H9 (cell line): ENCODE results near the gene POC1B. TPM values are rescaled to one million over a fixed set of nuclear protein-coding genes. Genes with fewer than 3 reads are reported as not detected.

Experiments used
- DNase-seq: peaks from one replicate; pipeline ENCODE4 v3.0.0-alpha.2; 2017
- H2AFZ ChIP-seq: one replicate; pipeline ENCODE4 v1.6.1; 2013; ENCODE audit warnings: mild to moderate bottlenecking, low read length, control low read depth, moderate library complexity
- H2AK5ac ChIP-seq: 2 replicates; pipeline ENCODE4 v1.6.1; 2013; ENCODE audit warnings: low read length, control low read depth, mixed read lengths; ENCODE audit not compliant: insufficient read length
- H2BK120ac ChIP-seq: one replicate; pipeline ENCODE4 v1.6.1; 2013; ENCODE audit warnings: low read depth, mild to moderate bottlenecking, low read length, control low read depth, inconsistent platforms; ENCODE audit not compliant: poor library complexity, severe bottlenecking
- H2BK12ac ChIP-seq: 2 replicates; pipeline ENCODE4 v1.6.1; 2013; ENCODE audit warnings: low read length, control low read depth, mixed read lengths, low read depth; ENCODE audit not compliant: insufficient read length
- H2BK15ac ChIP-seq: 2 replicates; pipeline ENCODE4 v1.6.1; 2013; ENCODE audit warnings: low read depth, low read length, control low read depth
- H2BK20ac ChIP-seq: one replicate; pipeline ENCODE4 v1.6.1; 2013; ENCODE audit warnings: low read depth, mild to moderate bottlenecking, low read length, control low read depth, inconsistent platforms; ENCODE audit not compliant: poor library complexity, severe bottlenecking
- H2BK5ac ChIP-seq: 2 replicates; pipeline ENCODE4 v1.6.1; 2013; ENCODE audit warnings: low read length, control low read depth, mixed read lengths; ENCODE audit not compliant: insufficient read length
- H3K14ac ChIP-seq: 2 replicates; pipeline ENCODE4 v1.6.1; 2013; ENCODE audit warnings: low read length, control low read depth; ENCODE audit not compliant: insufficient read depth
- H3K18ac ChIP-seq: 2 replicates; pipeline ENCODE4 v1.6.1; 2013; ENCODE audit warnings: low read depth, mild to moderate bottlenecking, mixed read lengths, low read length, control low read depth; ENCODE audit not compliant: insufficient read length
- H3K23ac ChIP-seq: 2 replicates; pipeline ENCODE4 v1.6.1; 2013; ENCODE audit warnings: low read length, control low read depth, mixed read lengths, low read depth; ENCODE audit not compliant: insufficient read length
- H3K23me2 ChIP-seq: 2 replicates; pipeline ENCODE4 v1.6.1; 2013; ENCODE audit warnings: low read depth, mild to moderate bottlenecking, mixed read lengths, low read length, control low read depth; ENCODE audit not compliant: insufficient read length, poor library complexity, severe bottlenecking
- H3K27ac ChIP-seq: 2 replicates; pipeline ENCODE4 v1.5.1; 2013; ENCODE audit warnings: low read length, control low read depth, mixed read lengths, low read depth; ENCODE audit not compliant: insufficient read length
- H3K27me3 ChIP-seq: 2 replicates; pipeline ENCODE4 v1.6.1; 2013; ENCODE audit warnings: low read length, control low read depth, inconsistent platforms; ENCODE audit not compliant: insufficient read depth
- H3K4ac ChIP-seq: 2 replicates; pipeline ENCODE4 v1.6.1; 2013; ENCODE audit warnings: low read depth, mild to moderate bottlenecking, control low read depth, inconsistent platforms, low read length, moderate library complexity
- H3K4me1 ChIP-seq: 2 replicates; pipeline ENCODE4 v1.6.1; 2013; ENCODE audit warnings: low read length, control low read depth, inconsistent platforms; ENCODE audit not compliant: insufficient read depth
- H3K4me2 ChIP-seq: 2 replicates; pipeline ENCODE4 v1.6.1; 2013; ENCODE audit warnings: low read length, control low read depth, mixed read lengths; ENCODE audit not compliant: insufficient read length, insufficient read depth
- H3K56ac ChIP-seq: 2 replicates; pipeline ENCODE4 v1.6.1; 2013; ENCODE audit warnings: low read depth, mild to moderate bottlenecking, mixed read lengths, low read length, control low read depth; ENCODE audit not compliant: insufficient read length
- H3K79me1 ChIP-seq: 2 replicates; pipeline ENCODE4 v1.6.1; 2013; ENCODE audit warnings: low read depth, mild to moderate bottlenecking, moderate library complexity, low read length, control low read depth, inconsistent platforms; ENCODE audit not compliant: insufficient read depth, poor library complexity, severe bottlenecking
- H3K79me2 ChIP-seq: 2 replicates; pipeline ENCODE4 v1.6.1; 2013; ENCODE audit warnings: low read length, control low read depth, inconsistent platforms; ENCODE audit not compliant: insufficient read depth
- H3K9ac ChIP-seq: 2 replicates; pipeline ENCODE4 v1.6.1; 2013; ENCODE audit warnings: low read length, control low read depth, mixed read lengths; ENCODE audit not compliant: insufficient read length; ENCODE audit errors: extremely low read depth
- H3K9me3 ChIP-seq: one replicate; pipeline ENCODE4 v1.6.1; 2013; ENCODE audit warnings: low read depth, low read length, inconsistent platforms; ENCODE audit not compliant: control insufficient read depth
- H3T11ph ChIP-seq: one replicate; pipeline ENCODE4 v1.6.1; 2013; ENCODE audit warnings: mild to moderate bottlenecking, low read length, control low read depth, inconsistent platforms
- H4K20me1 ChIP-seq: one replicate; pipeline ENCODE4 v1.6.1; 2013; ENCODE audit not compliant: control insufficient read depth, insufficient read length, insufficient read depth
- H4K5ac ChIP-seq: 2 replicates; pipeline ENCODE4 v1.6.1; 2013; ENCODE audit warnings: low read depth, mild to moderate bottlenecking, mixed read lengths, low read length, control low read depth; ENCODE audit not compliant: insufficient read length
- H4K8ac ChIP-seq: replicated peaks from 2 replicates; pipeline ENCODE4 v1.6.1; 2013; ENCODE audit warnings: low read length, control low read depth, mixed read lengths, low read depth; ENCODE audit not compliant: insufficient read length
- H4K91ac ChIP-seq: 2 replicates; pipeline ENCODE4 v1.6.1; 2013; ENCODE audit warnings: low read depth, mild to moderate bottlenecking, moderate library complexity, mixed read lengths, low read length, control low read depth; ENCODE audit not compliant: insufficient read length
- H3K27ac Mint-ChIP-seq, 3 experiments: 2 replicates in 2 of 3; 3 replicates in 1 of 3; pipeline ENCODE4 v1.8.0; 2020 to 2021; ENCODE audit warnings: mixed read lengths in 3 of 3, mild to moderate bottlenecking in 1 of 3, moderate library complexity in 1 of 3
- H3K27me3 Mint-ChIP-seq: 2 replicates; pipeline ENCODE4 v1.8.0; 2021; ENCODE audit warnings: low read depth, mild to moderate bottlenecking, moderate library complexity, mixed read lengths
- H3K36me3 Mint-ChIP-seq, 3 experiments: 2 replicates in 2 of 3; 3 replicates in 1 of 3; pipeline ENCODE4 v1.8.0; 2020 to 2021; ENCODE audit warnings: low read depth in 3 of 3, mixed read lengths in 3 of 3; ENCODE audit not compliant: insufficient read depth in 1 of 3
- H3K4me1 Mint-ChIP-seq, 2 experiments: 2 replicates each; pipeline ENCODE4 v1.8.0; 2020; ENCODE audit warnings: mixed read lengths in 2 of 2
- H3K4me3 Mint-ChIP-seq, 2 experiments: 2 replicates in 1 of 2; 3 replicates in 1 of 2; pipeline ENCODE4 v1.8.0; 2020 to 2021; ENCODE audit warnings: mild to moderate bottlenecking in 2 of 2, mixed read lengths in 2 of 2, moderate library complexity in 1 of 2
- H3K9me3 Mint-ChIP-seq, 2 experiments: 2 replicates in 1 of 2; 3 replicates in 1 of 2; pipeline ENCODE4 v1.8.0; 2020; ENCODE audit warnings: mild to moderate bottlenecking in 2 of 2, mixed read lengths in 2 of 2, moderate library complexity in 1 of 2
- CTCF ChIP-seq: fragments of 200-600 bp; sonication (generic); conservative IDR thresholded peaks from 3 replicates; pipeline ENCODE4 v1.8.0; 2021; ENCODE audit warnings: antibody characterized with exemption, mild to moderate bottlenecking
- WGBS: extraction: QIAGEN DNeasy Blood & Tissue Kit; methylation state at CpG from one replicate; pipeline ENCODE4 v1.1.7; 2013; ENCODE audit warnings: missing lambda C conversion rate, low lambda C conversion rate, mixed read lengths; ENCODE audit not compliant: insufficient read length; ENCODE audit errors: extremely low coverage; 5-methylcytosine and 5-hydroxymethylcytosine counted together
- total RNA-seq: library from RNA; stranded (reverse); gene quantifications from 2 replicates; pipeline ENCODE4 v1.2.1, GENCODE V29; 2021

The POC1B gene
- total RNA-seq, 1 experiment from 2014 or later: 12.5 TPM

GRCh38 chr12:89484470-89484869, 41.4 kb downstream of the POC1B start:
- no peaks in the 10 kb centered on the region for H3K79me1 ChIP-seq
- Mint-ChIP-seq H3K4me3 (no peak overlapping the region), H3K4me1 (peaks cover 12 to 16% of the 10 kb centered on the region in 2 experiments), H3K9me3 (no peaks in the 10 kb centered on the region), H3K27ac (no peak overlapping the region), H3K36me3 (no peaks in the 10 kb centered on the region), H3K27me3 (no peaks in the 10 kb centered on the region)
- H3K23me2 ChIP-seq: no peaks in the 10 kb centered on the region
- no peaks in the 10 kb centered on the region for H3K79me2 ChIP-seq
- no peak overlapping the region for H2AFZ ChIP-seq
- no peak overlapping the region for H2AK5ac ChIP-seq
- H3K27me3 ChIP-seq: no peaks in the 10 kb centered on the region
- H3K4me2 ChIP-seq: no peak overlapping the region
- DNase-seq: no peak
- H3T11ph ChIP-seq: no peak overlapping the region
- no peak overlapping the region for H3K14ac ChIP-seq
- H4K91ac ChIP-seq: no peak overlapping the region
- H2BK5ac ChIP-seq: no peak overlapping the region
- no peak overlapping the region for H3K9ac ChIP-seq
- H3K23ac ChIP-seq: no peak overlapping the region
- no peak overlapping the region for H3K27ac ChIP-seq
- H2BK15ac ChIP-seq: no peak overlapping the region
- H3K56ac ChIP-seq: no peak overlapping the region
- no peak overlapping the region for H3K4ac ChIP-seq
- H4K8ac ChIP-seq: no peak overlapping the region
- TF ChIP-seq CTCF: no peak
- H3K9me3 ChIP-seq: no peaks in the 10 kb centered on the region
- H4K5ac ChIP-seq: no peak overlapping the region
- H2BK120ac ChIP-seq: no peak overlapping the region
- H2BK12ac ChIP-seq: no peak overlapping the region
- H4K20me1 ChIP-seq: no peaks in the 10 kb centered on the region
- H3K18ac ChIP-seq: no peak overlapping the region
- H3K4me1 ChIP-seq: peaks cover 5% of the 10 kb centered on the region; the same call in 1 of the 2 replicates
- H2BK20ac ChIP-seq: no peak overlapping the region
- no CpG with 5 or more reads among the region's 1 CpG for WGBS
